NCI-H526 treated with DMSO at 0.1 percent for 48 hours (cell line): ENCODE data around the gene KCNMB4.

ENCODE experiments used
- DNase-seq: peaks from one replicate; lab custom pipeline; 2025; lab: John Stamatoyannopoulos, UW

KCNMB4 gene, protein sequence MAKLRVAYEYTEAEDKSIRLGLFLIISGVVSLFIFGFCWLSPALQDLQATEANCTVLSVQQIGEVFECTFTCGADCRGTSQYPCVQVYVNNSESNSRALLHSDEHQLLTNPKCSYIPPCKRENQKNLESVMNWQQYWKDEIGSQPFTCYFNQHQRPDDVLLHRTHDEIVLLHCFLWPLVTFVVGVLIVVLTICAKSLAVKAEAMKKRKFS

DNA sequence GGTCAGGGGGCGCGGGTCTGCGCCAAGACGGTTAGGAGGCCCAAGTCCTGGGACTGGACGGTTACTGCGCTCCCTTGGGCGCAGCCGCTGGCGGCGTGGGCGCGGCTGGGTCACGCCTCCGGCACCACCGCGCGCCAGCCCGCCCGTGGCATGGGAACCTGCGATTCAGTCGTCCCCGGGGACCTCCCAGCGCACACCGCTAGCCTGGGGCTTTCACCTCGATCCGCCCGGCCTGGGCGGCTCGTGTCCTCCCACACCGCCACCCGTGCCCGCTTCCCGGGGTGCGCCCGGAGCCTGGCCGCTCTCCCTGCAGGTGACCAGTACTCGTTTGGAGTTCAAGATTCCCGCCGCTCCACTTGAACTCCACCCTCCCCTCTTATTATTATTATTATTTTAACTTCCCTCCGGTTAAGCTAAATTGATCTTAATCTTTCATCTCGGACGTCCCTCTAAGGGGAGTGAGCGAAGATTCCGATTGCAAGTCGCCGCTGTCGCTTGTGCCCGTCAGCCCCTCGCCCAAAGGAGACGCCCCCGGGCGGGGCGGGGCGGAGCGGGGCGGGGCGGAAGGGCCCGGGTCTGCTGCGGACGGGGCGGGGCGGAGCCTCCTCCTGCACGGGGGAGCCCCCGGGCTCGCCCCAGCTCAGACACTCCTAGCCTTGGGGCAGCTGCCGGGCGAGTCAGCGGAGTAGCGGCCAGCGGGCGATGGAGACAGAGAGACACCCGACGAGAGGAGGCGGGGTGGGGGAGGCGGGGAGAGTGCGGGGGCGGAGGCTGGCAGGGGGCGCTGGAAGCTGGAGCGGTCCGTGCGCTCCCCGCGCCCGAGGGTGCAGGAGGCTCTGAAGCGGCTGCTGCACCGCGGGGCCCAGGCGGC lies at the start of gene KCNMB4:
KCNMB4 (plus strand) TSS at position 643 of the 871 bp plus-strand sequence. CDS start 445 bp downstream, outside the sequence.
- peak; percentile 73 for DNase-seq

DNA sequence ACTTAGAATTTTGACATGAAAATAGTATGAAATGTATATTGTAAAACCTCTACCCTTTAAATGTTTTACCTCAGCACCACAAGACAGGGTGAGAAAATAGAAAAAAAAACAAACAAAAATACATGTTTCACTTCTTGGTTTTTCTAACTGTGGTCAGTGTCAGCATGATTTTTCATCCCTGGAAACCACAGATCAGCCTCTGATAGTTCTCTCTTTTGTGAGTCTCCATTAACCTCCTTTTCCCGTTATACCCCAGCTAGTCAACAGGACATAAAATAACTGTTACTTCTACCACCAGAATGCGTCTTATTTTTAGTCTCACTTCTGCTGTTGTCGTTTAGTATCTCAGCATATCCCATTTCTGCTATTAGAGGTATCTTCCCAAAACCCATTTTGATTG lies 48.3 kb upstream of the KCNMB4 start:
- DNase-seq, result no peak

DNA sequence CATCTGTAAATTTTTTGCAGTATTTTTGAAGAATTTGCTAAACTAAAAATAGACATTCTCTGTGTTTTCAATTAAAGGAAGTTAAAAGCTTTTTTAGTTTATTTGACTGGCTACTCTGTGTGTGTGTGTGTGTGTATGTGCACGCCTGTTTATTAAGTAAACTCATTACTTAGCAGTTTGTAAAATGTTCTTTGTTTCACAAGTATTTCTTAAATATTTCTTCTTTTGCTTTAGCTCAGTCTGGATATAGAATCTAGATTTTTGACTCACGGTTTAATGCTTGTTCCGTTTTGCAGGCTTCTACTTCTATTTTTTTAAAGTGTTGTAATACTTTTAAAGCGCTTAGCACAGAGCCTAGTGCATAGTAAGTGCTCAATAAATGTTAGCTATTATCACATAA lies 46.5 kb upstream of the KCNMB4 start:
- DNase-seq, result no peak

DNA sequence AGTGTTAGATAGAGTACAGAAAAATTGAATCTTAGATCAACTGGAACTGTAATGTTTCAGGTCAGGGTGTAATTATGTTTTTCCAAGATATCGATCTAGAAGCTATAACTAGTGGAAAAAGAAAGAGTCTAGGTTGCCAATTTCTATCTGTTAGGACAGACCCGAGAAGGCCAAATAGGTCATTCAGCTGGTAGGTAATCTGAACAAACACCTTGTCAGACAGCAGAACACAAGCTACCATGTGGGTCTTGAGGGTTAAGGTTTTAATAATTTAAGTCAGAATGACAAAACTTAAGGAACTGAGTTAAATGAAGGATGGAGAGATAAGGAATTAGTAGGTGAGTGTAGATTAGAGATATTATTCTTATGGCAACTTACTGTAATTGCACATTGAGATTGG lies 44.9 kb upstream of the KCNMB4 start:
- no peak for DNase-seq

- DNase-seq, result no peak
These were observed 38.5 kb upstream of the KCNMB4 start for GRCh38 chr12:70327541-70327940.

- DNase-seq, result no peak
These were observed 36.4 kb upstream of the KCNMB4 start for GRCh38 chr12:70329728-70330127.

DNA sequence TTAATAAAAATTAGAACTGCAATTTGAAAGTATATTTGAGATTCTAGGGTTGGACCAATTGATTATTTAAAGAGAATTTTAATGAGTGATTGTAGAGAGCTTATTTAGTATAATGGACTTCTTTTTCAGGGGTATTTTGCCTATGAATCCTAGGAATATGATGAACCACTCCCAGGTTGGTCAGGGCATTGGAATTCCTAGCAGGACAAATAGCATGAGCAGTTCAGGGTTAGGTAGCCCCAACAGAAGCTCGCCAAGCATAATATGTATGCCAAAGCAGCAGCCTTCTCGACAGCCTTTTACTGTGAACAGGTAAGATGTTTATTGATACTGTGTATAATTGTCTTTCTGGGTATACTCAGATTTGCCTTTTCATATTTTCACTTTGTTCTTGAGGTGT lies 35.9 kb upstream of the KCNMB4 start:
- no peak for DNase-seq

DNA sequence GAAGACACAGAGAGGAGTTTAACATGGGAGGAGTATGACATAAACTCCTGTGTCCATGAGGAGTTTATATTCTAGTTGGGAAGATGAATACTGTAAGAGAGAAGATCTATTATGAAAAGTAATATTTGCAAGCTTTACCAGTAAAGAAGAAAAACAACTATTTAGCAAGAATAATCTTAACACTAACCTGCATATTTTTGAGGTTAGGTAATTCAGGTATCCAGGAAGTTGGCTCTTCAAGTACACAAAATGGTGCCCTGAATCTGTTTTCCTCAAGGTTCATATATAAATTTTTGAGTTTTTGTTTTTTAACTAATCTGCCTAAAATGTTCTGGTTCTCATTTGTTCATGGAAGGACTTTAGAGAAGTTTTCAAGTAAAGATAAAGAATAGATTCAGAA lies 33.9 kb upstream of the KCNMB4 start:
- no peak for DNase-seq

GRCh38 chr12:70334742-70335141 lies 31.3 kb upstream of the KCNMB4 start:
- no peak for DNase-seq

DNA sequence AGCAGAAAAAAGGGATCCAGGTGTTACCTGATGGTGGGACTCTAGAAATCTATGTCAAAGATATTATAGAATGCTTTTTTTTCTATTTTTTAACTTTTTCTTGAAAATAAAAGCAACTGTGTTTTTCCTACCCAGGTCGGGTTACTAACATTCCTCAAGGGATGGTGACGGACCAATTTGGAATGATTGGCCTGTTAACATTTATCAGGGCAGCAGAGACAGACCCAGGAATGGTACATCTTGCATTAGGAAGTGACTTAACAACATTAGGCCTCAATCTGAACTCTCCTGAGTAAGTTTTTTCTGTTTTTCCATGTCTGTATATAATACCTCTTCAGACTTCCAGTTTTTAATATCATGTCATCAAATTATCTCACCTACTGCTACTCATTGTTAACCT lies 27.6 kb upstream of the KCNMB4 start:
- no peak for DNase-seq

DNA sequence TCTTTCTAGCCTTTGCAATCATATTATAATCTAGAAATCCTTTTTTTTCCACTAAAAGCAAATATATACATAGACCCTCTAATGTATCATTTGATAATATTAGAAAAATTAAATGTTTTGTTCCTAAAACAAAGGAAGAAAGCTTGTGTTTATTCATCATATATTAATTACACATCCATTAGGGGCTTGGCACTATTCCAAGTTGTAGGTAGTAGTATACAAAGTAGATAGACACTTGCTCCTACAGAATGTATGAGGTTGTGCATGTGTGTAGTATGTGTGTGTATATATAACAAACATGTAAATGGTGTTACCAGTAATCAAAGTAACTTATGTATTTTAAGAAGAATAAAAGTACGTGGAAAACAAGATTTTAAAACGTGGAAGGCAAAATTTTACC lies 15.0 kb upstream of the KCNMB4 start:
- no peak for DNase-seq

GRCh38 chr12:70353780-70354660 lies 12.1 kb upstream of the KCNMB4 start:
- DNase-seq, result no peak

- no peak for DNase-seq
These were observed 11.3 kb upstream of the KCNMB4 start for GRCh38 chr12:70354787-70355186.

DNA sequence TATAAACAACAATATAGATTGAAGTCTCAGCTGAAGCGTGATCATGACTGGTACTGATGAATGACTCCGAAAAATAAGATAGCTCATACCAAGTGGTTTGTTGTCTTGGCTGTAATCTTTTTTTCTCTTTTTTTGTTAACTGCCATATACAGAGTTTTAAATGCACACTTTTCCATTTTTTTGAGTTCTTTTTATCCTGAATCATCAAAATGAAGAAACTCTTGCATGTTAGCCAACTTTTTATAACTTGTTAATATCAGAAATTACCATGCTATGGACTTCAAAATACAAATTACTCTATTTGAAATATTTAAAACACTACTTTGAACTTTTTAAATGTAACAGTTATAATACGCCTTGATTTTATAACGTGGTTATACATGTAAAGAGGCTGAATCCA lies 10.1 kb upstream of the KCNMB4 start:
- DNase-seq, result no peak

GRCh38 chr12:70359458-70360197 lies 6.5 kb upstream of the KCNMB4 start:
- no peak for DNase-seq

GRCh38 chr12:70360218-70360617 lies 5.9 kb upstream of the KCNMB4 start:
- no peak for DNase-seq

DNA sequence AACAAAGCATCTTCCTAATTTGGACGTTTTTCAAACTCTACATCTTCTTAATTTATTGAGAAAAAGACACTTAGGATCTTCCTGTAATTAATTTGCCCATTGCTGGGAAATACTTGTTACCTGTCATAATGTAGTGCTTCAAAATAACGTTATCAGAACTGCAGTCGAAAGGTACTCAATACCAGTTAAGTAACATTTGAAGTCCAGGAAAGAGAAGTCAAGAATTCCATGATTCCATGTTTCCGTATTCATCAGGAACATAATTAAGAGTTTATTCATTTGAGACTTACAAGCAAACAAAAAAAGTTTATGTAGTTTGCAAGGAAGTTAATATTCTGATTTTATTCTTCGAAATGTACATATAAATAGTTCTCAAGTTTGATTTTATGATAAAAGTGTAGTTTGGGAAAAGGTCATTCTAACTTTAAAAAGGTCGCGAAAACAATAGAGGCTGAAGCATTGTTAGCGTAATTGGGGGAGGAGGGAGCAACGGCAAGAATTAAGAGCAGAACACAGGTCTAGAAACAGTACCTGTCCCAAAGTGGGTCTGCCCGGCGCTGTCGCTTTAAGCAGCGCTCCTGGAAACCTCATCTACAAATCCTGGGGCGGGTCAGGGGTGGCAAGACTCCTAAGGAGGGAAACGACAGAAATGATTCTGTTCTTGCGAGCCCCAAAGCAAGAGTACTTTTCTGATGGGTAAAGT lies 1.2 kb upstream of the KCNMB4 start:
- DNase-seq, result no peak

DNA sequence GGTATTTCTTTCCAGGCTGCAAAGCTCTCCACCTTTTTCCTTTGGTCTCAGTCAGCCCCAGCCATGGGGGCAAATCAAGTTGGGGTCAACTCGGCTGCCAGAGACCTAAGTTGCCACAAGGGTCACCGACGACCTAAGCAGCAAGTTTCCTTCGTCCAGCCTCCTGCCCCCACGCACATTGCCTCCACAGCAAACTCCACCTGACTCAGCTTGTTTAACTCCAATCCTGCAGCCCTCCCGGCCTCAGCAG lies 767 bp upstream of the KCNMB4 start:
- no peak for DNase-seq

DNA sequence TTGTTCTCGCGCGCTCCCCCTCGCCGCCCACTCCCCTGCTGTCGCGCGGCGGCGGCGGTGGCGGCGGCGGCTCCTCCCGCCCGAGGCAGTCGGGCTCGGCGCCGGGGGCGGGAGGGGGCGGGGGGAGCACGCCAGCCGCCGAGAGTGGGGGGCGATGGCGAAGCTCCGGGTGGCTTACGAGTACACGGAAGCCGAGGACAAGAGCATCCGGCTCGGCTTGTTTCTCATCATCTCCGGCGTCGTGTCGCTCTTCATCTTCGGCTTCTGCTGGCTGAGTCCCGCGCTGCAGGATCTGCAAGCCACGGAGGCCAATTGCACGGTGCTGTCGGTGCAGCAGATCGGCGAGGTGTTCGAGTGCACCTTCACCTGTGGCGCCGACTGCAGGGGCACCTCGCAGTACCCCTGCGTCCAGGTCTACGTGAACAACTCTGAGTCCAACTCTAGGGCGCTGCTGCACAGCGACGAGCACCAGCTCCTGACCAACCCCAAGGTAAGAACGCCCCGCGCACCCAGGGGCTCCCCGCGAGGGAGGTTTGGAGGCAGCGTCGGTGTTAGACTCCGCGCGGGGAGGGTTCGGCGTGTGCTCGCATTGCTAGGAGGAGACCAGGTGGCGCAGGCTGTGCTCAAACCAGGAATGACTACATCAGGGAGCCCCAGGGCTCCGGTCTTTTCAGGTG lies 629 bp downstream of the KCNMB4 start:
- peak; percentile 85 for DNase-seq

GRCh38 chr12:70367258-70368141 lies 1.4 kb downstream of the KCNMB4 start:
- no peak for DNase-seq
